Stimulated activated effector memory CD8-positive, alpha-beta T cell treated with anti-CD3 and anti-CD28 coated beads, Interleukin-12 subunit alpha, Interleukin-12 subunit beta, amount 100 ng/mL, for 72 hours (primary cell): Measurements from ENCODE around the gene CACNA1C.

Experiments used
- ATAC-seq: fragments of 150-1000 bp; cut with Tn5 transposase; 2 replicates; pipeline ENCODE4 v1.10.0; 2021
- DNase-seq, 2 donors: peaks; one replicate each; pipeline ENCODE4 v3.0.0; 2021 to 2022; ENCODE audit warnings: low spot score in 2 of 2
- H3K27ac Mint-ChIP-seq: one replicate; pipeline ENCODE4 v1.8.0; 2022; ENCODE audit warnings: mild to moderate bottlenecking, mixed read lengths
- H3K36me3 Mint-ChIP-seq: one replicate; pipeline ENCODE4 v1.8.0; 2022; ENCODE audit warnings: mild to moderate bottlenecking, mixed read lengths
- H3K4me1 Mint-ChIP-seq: one replicate; pipeline ENCODE4 v1.8.0; 2022; ENCODE audit warnings: mixed read lengths
- H3K4me3 Mint-ChIP-seq: one replicate; pipeline ENCODE4 v1.8.0; 2022; ENCODE audit warnings: mild to moderate bottlenecking, mixed read lengths
- H3K9me3 Mint-ChIP-seq: one replicate; pipeline ENCODE4 v1.8.0; 2022; ENCODE audit warnings: mixed read lengths

Gene CACNA1C

DNA sequence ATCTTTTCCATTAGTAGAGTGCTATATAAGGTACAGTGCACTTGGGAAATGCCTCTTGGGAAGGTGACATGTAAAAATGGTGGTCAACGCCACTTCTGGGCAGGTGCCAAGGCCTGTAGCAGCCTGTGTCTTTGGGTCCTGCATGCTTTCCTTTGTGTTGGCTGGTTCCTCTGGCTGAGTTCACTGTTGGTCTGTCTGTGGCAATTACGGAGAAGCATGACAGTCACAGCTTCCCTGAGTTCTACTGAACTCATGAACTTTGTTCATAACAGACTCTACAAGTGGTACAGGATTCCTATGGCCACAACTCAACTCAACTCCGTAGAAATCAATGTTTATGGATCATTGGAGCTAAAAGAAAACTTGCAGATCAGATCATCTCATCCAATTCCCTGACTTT is 98.0 kb downstream of the CACNA1C start:
- Mint-ChIP-seq H3K9me3 (no peaks in the 10 kb centered on the region), H3K36me3 (no peaks in the 10 kb centered on the region), H3K4me1 (no peaks in the 10 kb centered on the region), H3K27ac (no peak overlapping the region), H3K4me3 (no peak overlapping the region)
- no peak for DNase-seq
- ATAC-seq: no peak

DNA sequence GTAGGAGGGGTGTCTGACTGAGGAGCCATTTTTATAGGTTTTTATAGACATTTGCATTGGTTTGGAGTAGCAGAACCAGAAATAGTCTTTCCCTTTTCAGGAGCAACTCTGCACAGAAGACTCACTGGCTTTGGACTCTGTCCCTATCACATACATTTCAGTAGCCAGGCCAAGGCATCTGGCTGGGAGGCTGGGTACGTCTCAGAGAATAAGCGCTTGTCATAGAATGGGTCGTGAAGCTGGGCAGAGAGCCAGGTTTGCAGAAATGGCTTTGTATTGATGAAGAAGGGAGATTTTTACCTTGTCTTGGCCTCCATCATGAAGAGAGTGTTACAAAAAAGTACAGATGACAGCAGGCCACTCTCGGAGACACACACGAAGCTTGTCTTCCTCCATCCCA is 98.6 kb downstream of the CACNA1C start:
- Mint-ChIP-seq H3K4me1 (no peaks in the 10 kb centered on the region), H3K36me3 (no peaks in the 10 kb centered on the region), H3K9me3 (no peaks in the 10 kb centered on the region), H3K4me3 (no peak overlapping the region), H3K27ac (no peak overlapping the region)
- DNase-seq: no peak
- no peak for ATAC-seq

DNA sequence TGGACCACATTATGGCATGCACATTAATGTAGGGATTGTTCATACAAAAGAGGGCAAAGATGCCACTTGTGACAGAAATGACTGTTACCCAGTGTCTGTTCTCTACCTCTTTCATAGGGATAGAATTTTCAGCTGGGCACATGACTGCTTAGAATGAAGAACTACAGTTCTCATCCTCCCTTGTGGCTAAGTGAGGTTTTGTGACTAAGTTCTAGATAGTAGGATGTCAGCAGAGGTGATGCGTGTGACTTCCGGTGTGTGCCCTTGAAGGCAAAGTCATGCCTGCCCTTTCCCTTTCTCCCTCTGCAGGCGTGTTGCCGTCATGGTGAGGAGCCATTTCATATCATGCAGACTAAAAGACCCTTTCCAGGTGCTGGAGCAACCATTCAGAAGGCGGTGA is 99.3 kb downstream of the CACNA1C start:
- Mint-ChIP-seq H3K9me3 (no peaks in the 10 kb centered on the region), H3K36me3 (no peaks in the 10 kb centered on the region), H3K4me3 (no peak overlapping the region), H3K4me1 (no peaks in the 10 kb centered on the region), H3K27ac (no peak overlapping the region)
- peak; percentile 92 for ATAC-seq
- no peak for DNase-seq

DNA sequence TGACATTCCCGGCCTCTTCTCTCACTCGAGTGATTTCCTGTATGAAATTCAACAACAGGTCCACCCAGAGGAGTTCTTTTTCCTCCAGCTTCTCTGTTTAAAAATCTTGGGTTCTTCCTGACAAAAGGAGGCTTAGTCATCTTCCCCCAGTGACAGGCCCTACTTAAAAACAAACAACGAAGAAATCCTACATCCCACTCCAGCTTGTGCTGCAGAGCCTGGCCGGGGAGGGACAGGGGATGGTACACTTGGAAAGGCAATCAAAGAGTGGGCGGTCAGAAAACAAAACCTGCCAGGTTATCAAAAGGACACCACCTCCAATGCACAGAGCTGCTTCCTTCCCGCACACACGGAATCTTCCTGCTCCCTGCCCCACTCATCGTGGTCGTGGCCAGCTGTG is 101.3 kb downstream of the CACNA1C start:
- Mint-ChIP-seq H3K4me3 (no peak overlapping the region), H3K9me3 (no peaks in the 10 kb centered on the region), H3K27ac (no peak overlapping the region), H3K4me1 (no peaks in the 10 kb centered on the region), H3K36me3 (no peaks in the 10 kb centered on the region)
- ATAC-seq (no peak), DNase-seq (no peak)

DNA sequence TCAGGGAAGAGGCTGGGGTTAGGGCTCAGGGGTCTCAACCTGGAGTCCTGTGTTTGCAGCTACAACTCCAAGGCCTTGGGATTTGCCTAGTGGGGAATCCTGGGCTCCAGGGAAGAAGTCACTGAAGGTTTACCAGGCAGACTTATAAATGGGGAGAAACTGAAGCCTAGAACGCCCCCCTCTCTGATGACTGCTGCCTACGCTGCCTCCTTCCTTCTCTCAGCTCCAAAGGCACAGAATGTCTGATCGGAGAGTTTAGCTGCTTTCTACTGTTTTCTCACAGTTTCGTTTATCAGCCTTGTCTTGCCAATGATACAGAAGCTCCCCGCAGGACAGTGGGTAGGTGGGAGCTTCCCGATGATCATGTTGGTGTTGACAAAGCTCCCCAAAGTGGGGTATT is 101.7 kb downstream of the CACNA1C start:
- ATAC-seq (no peak), DNase-seq (no peak)
- H3K4me3 Mint-ChIP-seq: no peak overlapping the region
- no peak overlapping the region for H3K27ac Mint-ChIP-seq
- H3K4me1 Mint-ChIP-seq: no peaks in the 10 kb centered on the region
- no peaks in the 10 kb centered on the region for H3K9me3 Mint-ChIP-seq
- H3K36me3 Mint-ChIP-seq: no peaks in the 10 kb centered on the region

DNA sequence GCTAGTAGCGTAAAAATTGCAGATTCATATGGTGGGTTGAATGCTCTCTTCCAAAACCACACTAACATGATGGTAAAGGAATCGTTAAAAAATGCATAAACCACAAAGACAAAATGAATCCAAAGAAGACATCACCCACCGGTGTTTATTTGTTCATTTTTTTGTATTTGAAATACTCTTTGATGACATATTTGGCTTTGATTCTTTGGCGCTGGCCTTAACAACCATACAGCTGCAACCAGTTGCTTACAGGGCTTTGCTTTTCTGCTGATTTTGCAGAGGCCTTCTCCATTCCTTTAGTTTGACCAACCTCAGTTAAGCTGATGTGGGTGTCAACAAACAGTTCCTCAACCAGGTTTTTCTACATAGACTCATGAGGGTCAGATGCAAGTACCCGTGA is 103.5 kb downstream of the CACNA1C start:
- Mint-ChIP-seq H3K4me1 (no peaks in the 10 kb centered on the region), H3K9me3 (no peaks in the 10 kb centered on the region), H3K36me3 (no peaks in the 10 kb centered on the region), H3K27ac (no peak overlapping the region), H3K4me3 (no peak overlapping the region)
- no peak for DNase-seq
- no peak for ATAC-seq

DNA sequence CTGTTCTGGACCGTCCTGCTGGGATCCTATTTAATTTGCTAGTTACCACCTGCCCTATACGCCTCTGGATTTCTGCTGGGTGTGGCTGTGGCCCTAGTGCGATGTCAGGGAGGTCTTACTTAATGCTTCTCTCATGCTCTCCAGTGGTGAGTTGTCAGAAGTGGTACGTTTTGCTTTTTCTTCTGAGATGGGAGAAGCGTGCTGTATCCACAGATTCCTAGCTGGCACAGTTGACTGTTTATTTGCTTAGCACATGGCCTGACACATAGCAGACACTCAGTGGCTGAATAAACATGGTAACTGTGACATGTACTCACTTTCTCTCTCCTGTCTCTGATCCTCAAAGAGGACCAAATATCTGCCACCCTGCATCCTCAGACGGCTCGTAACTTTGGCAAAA is 107.3 kb downstream of the CACNA1C start:
- ATAC-seq (no peak), DNase-seq (no peak)
- H3K4me3 Mint-ChIP-seq: no peak overlapping the region
- H3K36me3 Mint-ChIP-seq: no peaks in the 10 kb centered on the region
- no peaks in the 10 kb centered on the region for H3K9me3 Mint-ChIP-seq
- H3K27ac Mint-ChIP-seq: no peak overlapping the region
- no peaks in the 10 kb centered on the region for H3K4me1 Mint-ChIP-seq

DNA sequence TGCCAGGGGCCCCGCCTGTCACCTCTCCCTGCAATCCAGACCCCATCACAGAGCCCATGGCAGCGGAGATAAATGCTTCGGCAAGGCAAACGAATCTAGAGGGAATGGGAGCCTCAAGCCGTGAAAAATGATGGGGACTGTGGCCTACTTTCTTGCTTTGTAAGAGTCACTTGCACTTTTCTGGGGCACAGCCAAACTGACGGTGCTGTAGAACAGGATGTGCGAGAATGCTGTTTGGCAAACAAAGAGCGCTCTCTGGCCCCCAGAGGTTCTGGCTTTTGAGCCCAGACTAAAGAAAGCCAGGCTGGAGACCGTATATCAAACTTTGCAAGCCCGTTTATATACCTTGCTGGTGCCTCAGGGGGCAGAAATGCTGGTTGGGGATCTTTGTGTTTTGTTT is 108.7 kb downstream of the CACNA1C start:
- no peaks in the 10 kb centered on the region for H3K36me3 Mint-ChIP-seq

DNA sequence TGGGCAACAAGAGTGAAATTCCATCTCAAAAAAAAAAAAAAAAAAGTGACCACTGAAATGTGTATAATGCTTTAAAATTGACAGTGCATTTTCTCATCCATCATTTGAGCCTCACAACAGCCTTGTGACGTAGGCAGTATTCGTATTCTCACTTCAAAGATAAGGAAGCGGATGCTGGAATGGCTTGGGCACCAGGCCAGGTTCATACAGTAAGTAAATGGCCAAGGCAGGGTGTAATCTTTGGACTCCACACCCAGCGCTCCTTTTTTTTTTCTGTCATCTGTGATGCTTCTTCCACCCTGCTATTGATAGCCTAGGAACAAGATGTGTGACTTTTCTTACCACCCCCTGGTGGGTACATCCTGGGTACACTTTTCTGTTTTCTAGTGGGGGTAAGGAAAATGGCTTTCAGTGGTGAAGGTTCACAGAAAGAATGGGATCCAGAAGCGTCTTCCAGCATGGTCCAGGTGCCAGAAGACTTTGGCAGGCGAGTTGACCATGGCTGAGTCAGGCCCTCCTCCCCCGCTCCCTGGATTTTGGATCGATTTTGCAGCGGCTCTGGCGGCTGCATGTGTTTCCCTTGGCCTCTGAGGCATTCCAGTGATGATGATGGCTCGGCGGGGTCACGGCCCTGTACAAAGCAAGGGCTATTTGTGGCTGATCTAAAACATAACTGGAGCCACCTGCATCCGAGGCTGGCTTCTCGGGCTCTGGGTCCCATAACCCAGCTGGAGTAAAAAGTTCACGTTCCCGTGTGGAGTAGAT is 110.6 kb downstream of the CACNA1C start:
- Mint-ChIP-seq H3K4me1 (no peaks in the 10 kb centered on the region), H3K27ac (no peak overlapping the region), H3K9me3 (peaks cover 11% of the 10 kb centered on the region), H3K36me3 (no peaks in the 10 kb centered on the region), H3K4me3 (no peak overlapping the region)
- DNase-seq: no peak
- ATAC-seq: no peak

More for the DNA sequence above, 108.7 kb downstream of the CACNA1C start:
- DNase-seq (no peak), ATAC-seq (no peak)
- H3K4me1 Mint-ChIP-seq: no peaks in the 10 kb centered on the region
- no peak overlapping the region for H3K4me3 Mint-ChIP-seq
- no peak overlapping the region for H3K27ac Mint-ChIP-seq
- H3K9me3 Mint-ChIP-seq: peaks cover under 1% of the 10 kb centered on the region

DNA sequence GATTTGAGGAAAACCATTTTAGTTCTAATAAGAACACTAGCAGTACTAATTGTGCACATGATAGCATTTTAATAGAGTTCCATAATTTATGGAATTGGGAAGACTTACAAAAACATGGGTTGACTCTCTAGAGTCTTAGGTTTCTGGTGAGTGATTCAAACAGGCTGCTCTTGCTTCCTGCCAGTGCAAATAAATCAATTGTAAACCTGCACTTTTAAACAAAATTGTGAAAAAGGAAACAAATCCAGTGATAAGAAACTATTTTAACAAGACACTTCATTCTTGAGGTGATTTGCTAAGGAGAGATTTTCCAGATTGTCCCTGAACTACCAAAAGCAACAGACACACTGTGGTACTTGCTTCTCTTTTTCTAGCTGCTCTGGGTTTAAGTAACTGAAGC is 112.2 kb downstream of the CACNA1C start:
- Mint-ChIP-seq H3K4me3 (no peak overlapping the region), H3K36me3 (no peaks in the 10 kb centered on the region), H3K4me1 (no peaks in the 10 kb centered on the region), H3K27ac (no peak overlapping the region), H3K9me3 (peaks cover 11% of the 10 kb centered on the region)
- ATAC-seq (no peak), DNase-seq (no peak)

DNA sequence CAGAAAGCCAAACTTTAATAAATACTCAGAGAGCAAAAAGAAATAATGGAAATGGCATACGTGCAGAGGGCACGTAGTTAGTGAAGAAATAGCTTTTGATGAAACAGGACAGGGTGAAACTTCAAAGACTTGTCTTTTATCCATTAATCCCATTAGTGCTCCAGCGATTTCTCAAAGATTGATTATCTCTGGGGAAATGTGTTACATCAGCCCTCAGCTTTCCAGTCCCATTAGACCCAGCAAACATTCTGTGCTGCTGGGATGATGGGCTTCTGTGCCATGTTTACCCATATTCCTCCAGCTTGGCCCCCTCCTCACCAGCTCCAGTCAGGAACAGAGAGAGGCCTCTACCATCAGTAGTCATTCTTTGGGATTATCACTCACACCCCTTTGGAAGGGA is 113.1 kb downstream of the CACNA1C start:
- no peaks in the 10 kb centered on the region for H3K36me3 Mint-ChIP-seq
- ATAC-seq (no peak), DNase-seq (no peak)
- H3K4me1 Mint-ChIP-seq: no peaks in the 10 kb centered on the region
- no peak overlapping the region for H3K4me3 Mint-ChIP-seq
- no peak overlapping the region for H3K27ac Mint-ChIP-seq
- peaks cover 11% of the 10 kb centered on the region for H3K9me3 Mint-ChIP-seq

DNA sequence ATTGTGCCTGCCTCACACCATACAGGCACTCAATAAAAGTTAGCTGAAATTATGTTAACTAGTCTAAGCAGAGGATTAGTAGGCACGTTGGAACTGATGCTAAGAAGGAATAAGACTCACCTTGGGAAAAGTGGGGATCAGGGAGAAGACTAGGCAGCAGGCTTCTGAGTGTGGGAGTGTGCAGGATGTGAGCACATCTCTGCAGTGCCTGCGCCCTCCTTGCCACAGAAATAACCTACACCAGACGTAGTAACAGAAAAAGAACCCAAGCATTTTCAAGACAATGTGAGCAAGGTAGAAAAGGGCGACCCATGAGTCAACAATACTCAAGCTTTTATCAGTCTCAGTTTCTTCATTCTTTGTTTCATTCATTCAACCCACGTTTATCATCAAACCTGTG is 113.9 kb downstream of the CACNA1C start:
- no peak overlapping the region for H3K4me3 Mint-ChIP-seq
- H3K9me3 Mint-ChIP-seq: peaks cover 11% of the 10 kb centered on the region
- no peaks in the 10 kb centered on the region for H3K4me1 Mint-ChIP-seq
- no peak overlapping the region for H3K27ac Mint-ChIP-seq
- DNase-seq (no peak), ATAC-seq (no peak)
- no peaks in the 10 kb centered on the region for H3K36me3 Mint-ChIP-seq

DNA sequence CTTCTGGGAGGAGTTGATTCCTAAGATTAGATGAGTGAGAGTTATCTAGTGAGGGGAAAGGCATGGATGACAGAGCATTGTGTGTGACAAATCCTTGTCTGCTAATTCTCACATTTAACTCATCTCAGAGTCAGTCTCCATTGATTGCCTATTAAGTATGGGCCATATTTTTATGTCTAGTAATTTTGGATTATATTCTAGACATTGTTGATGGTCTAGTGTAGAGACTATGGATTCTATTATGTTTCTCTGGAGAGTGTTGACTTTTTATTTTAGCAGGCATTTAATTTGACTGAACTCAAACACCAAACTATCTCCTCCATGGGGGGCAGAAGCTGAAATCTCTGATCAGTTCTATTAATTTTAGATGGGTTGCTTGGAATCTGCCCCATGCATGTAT is 114.4 kb downstream of the CACNA1C start:
- Mint-ChIP-seq H3K4me3 (no peak overlapping the region), H3K9me3 (peaks cover 11% of the 10 kb centered on the region), H3K36me3 (no peaks in the 10 kb centered on the region), H3K4me1 (no peaks in the 10 kb centered on the region), H3K27ac (no peak overlapping the region)
- DNase-seq (no peak), ATAC-seq (no peak)

DNA sequence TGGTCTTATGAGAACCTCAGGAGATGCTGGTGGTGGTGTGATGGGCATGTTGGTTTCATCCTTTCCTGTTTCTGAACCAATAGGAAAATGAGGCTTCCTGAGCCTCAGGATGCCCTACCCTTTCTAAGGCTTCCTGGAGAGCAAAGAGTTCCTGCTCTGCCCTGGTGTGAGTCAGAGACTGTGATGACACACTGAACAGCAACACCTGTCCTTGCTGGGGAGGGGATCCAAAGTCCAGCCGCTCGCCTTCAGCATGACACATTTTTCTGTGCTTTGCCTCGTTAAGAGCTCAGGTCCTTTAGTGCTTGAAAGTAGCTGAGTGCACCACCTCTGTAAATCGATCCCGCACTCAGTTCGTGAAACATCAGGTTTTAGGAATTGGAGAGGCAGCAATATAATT is 116.0 kb downstream of the CACNA1C start:
- Mint-ChIP-seq H3K4me1 (no peaks in the 10 kb centered on the region), H3K4me3 (no peak overlapping the region), H3K36me3 (no peaks in the 10 kb centered on the region), H3K27ac (no peak overlapping the region), H3K9me3 (peaks cover 11% of the 10 kb centered on the region)
- no peak for DNase-seq
- ATAC-seq: no peak

DNA sequence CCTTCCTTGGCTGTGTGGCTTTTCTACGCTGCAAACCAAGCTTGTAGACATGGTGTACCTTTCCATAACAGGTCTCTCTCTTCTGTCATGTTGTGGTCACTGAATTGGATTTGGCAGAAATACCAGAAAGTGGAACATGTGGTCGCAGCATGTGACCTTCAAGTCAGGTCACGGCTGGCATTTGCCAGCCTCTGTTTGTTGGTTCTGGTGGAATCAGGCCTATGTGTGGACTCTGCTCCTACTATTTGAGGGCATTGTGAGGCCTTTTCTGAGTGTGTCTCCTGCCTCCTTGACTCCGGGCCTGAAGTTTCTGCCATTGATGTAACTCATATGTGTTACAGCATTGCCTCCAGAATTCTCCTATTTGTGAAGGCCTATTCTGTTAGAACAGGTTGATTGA is 116.7 kb downstream of the CACNA1C start:
- no peaks in the 10 kb centered on the region for H3K36me3 Mint-ChIP-seq
- no peaks in the 10 kb centered on the region for H3K4me1 Mint-ChIP-seq
- H3K4me3 Mint-ChIP-seq: no peak overlapping the region
- peaks cover 11% of the 10 kb centered on the region for H3K9me3 Mint-ChIP-seq
- ATAC-seq: no peak
- no peak for DNase-seq
- no peak overlapping the region for H3K27ac Mint-ChIP-seq

DNA sequence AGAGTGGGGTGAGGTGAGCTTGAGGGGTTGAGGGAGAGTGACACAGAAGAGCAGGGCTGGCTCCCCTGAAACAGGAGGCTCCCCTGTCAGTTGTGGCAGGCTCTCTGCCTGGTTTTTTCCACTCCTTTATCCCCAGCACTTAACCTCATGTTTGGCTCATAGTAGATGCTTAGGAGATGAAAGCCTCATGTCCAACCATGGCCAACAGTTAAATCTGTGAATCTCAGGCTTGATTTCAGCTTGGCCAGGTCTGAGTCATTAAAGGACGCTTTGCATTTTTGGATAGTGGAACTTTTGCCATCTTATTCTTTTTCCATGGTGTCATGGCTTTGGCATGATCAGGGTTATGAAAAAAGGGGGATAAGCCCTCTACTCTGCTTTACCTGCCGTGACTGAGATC is 117.2 kb downstream of the CACNA1C start:
- ATAC-seq: no peak
- Mint-ChIP-seq H3K27ac (no peak overlapping the region), H3K36me3 (no peaks in the 10 kb centered on the region), H3K4me3 (no peak overlapping the region), H3K9me3 (peaks cover 11% of the 10 kb centered on the region), H3K4me1 (no peaks in the 10 kb centered on the region)
- no peak for DNase-seq

DNA sequence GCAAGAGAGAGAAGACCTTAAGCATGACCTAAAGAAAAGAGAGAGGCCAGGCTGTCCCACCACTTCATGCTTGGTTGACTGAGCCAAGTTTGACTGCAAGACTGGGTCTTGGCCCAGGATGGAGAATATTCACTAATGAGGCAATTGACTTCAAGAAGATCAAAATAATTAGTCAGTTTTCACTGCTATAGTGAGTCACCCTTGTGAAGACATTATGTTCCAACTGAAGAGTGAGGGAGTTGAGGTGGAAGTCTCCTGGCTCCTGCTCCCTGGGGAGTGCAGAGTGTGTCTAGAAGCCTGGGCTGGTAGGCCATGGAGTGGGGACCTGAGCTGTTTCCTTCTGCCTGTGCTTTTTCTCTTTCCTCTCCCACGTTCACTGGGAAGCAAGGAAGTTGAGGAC is 117.6 kb downstream of the CACNA1C start:
- Mint-ChIP-seq H3K36me3 (no peaks in the 10 kb centered on the region), H3K27ac (no peak overlapping the region), H3K9me3 (peaks cover 11% of the 10 kb centered on the region), H3K4me3 (no peak overlapping the region), H3K4me1 (no peaks in the 10 kb centered on the region)
- DNase-seq: no peak
- no peak for ATAC-seq
